Measurements from ENCODE around the gene E2F1. TPM values are rescaled to one million over a fixed set of nuclear protein-coding genes. Genes with fewer than 3 reads are reported as not detected.

E2F1 gene
- total and polyA plus RNA-seq, 8 donors, result 2.3 to 24.9 (median 4.6) TPM

GRCh38 chr20:33626190-33626589, 60.0 kb downstream of the E2F1 start:
- Histone ChIP-seq H3K4me1 (peaks cover 0 to 5% (median 0%) of the 10 kb centered on the region in 4 donors), H3K27ac (no peak overlapping the region), H3K36me3 (peaks cover 25 to 90% (median 86%) of the 10 kb centered on the region in 4 donors), H3K4me3 (no peak overlapping the region), H3K27me3 (no peaks in the 10 kb centered on the region), H3K9me3 (no peaks in the 10 kb centered on the region)
- WGBS, 5 donors, result 94 to 98% (median 98%) methylated on average over 4 of the region's 4 CpGs
- DNase-seq, result no peak
- TF ChIP-seq POLR2AphosphoS5 (IDR thresholded peaks at IDR 0.05), result no peak
- TF ChIP-seq POLR2A (IDR thresholded peaks at IDR 0.05), result no peak
- TF ChIP-seq EP300 (IDR thresholded peaks at IDR 0.05), result no peak
- no peak for TF ChIP-seq CTCF (IDR thresholded peaks at IDR 0.05)
- intact Hi-C loops (cut with DNase I; ENCODE audit: low total_unique reads), result no loop called here

Other genes starting within 250 kb of the E2F1 start
- gene SNTA1, start 242.6 kb downstream of the E2F1 start, total RNA-seq, result 10 to 100 TPM in 4 of 5 donors, 1 to 10 TPM in 1; 8.8 to 40.8 (median 27.4) TPM
- gene SNTA1, start 242.6 kb downstream of the E2F1 start, polyA plus RNA-seq, result 10 to 100 TPM; 16.0 to 23.5 (median 21.7) TPM
- 10 to 100 TPM; 11.1 to 29.9 (median 14.8) TPM for gene CBFA2T2, start 196.3 kb downstream of the E2F1 start, total RNA-seq
- gene CBFA2T2, start 196.3 kb downstream of the E2F1 start, polyA plus RNA-seq, result 1 to 10 TPM; 2.9 to 5.8 (median 4.0) TPM
- gene C20orf144, start 24.1 kb downstream of the E2F1 start, total RNA-seq, result not detected
- gene C20orf144, start 24.1 kb downstream of the E2F1 start, polyA plus RNA-seq, result under 1 TPM in 2 of 3 donors, not detected in 1; 0.19 to 0.31 TPM
- 10 to 100 TPM in 1 of 5 donors, 1 to 10 TPM in 3, not detected in 1; 1.1 to 12.3 (median 1.3) TPM for gene ACTL10, start 19.4 kb downstream of the E2F1 start, total RNA-seq
- gene ACTL10, start 19.4 kb downstream of the E2F1 start, polyA plus RNA-seq, result 1 to 10 TPM; 1.4 to 2.9 (median 2.4) TPM
- gene NECAB3, start 12.0 kb downstream of the E2F1 start, total RNA-seq, result 100 to 1,000 TPM in 3 of 5 donors, 10 to 100 TPM in 2; 28.1 to 335 (median 113) TPM
- gene NECAB3, start 12.0 kb downstream of the E2F1 start, polyA plus RNA-seq, result 10 to 100 TPM; 31.4 to 60.0 (median 51.3) TPM
- gene PXMP4, start 33.9 kb upstream of the E2F1 start, total RNA-seq, result 10 to 100 TPM in 2 of 5 donors, 1 to 10 TPM in 2, under 1 TPM in 1; 0.72 to 36.8 (median 6.1) TPM
- gene PXMP4, start 33.9 kb upstream of the E2F1 start, polyA plus RNA-seq, result 1 to 10 TPM; 4.0 to 5.9 (median 5.4) TPM
- 1 to 10 TPM in 4 of 5 donors, under 1 TPM in 1; 0.58 to 6.2 (median 1.3) TPM for gene ZNF341, start 45.6 kb upstream of the E2F1 start, total RNA-seq
- gene ZNF341, start 45.6 kb upstream of the E2F1 start, polyA plus RNA-seq, result 1 to 10 TPM; 1.4 to 3.7 (median 2.4) TPM
- 100 to 1,000 TPM in 1 of 5 donors, 10 to 100 TPM in 4; 48.4 to 119 (median 75.0) TPM for gene CHMP4B, start 125.0 kb upstream of the E2F1 start, total RNA-seq
- 100 to 1,000 TPM; 117 to 166 (median 118) TPM for gene CHMP4B, start 125.0 kb upstream of the E2F1 start, polyA plus RNA-seq

Data from stomach (tissue), 9 donors.